IMR-90 (cell line): Measurements from ENCODE around the gene TBCA.

Experiments used
- CTCF ChIP-seq: conservative IDR thresholded peaks from 2 replicates; pipeline ENCODE4 v1.5.1; 2012; ENCODE audit warnings: mild to moderate bottlenecking, low read depth, low read length, improper control_type of control experiment
- MAZ ChIP-seq: IDR thresholded peaks from 2 replicates; pipeline ENCODE4 v1.6.1; 2012; ENCODE audit warnings: low read depth, mild to moderate bottlenecking, low read length, improper control_type of control experiment, moderate library complexity, borderline replicate concordance
- POLR2A ChIP-seq: IDR thresholded peaks from 2 replicates; pipeline ENCODE4 v1.6.1; 2012; ENCODE audit warnings: mild to moderate bottlenecking, low read depth, low read length
- RAD21 ChIP-seq: IDR thresholded peaks from 2 replicates; pipeline ENCODE4 v1.6.1; 2012; ENCODE audit warnings: low read length, improper control_type of control experiment

DNA sequence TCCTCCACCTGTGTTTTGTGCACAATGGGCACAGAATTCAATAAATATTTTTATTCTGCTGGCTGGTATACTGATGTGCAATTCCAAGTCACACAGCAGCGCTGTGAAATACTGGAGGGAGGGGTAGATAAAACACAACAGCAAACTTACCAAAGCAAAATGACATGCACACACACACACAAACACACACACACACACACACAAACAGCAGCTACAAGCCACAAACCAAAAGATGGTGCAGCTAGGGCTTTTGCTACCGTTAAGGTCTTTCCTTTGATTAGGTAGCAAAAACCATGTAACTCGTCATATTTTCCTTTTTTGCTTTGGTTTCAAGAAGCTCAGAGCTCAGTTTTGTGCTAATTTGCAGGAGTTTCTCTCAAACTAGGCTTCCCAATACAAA is 1.8 kb upstream of the TBCA start:
- TF ChIP-seq CTCF, result no peak
- no peak for TF ChIP-seq RAD21
- no peak for TF ChIP-seq MAZ
- no peak for TF ChIP-seq POLR2A
